Neutrophil (primary cell): ENCODE results near the gene SP3.

Experiments used
- H3K27ac ChIP-seq: fragments of 200-600 bp; sonication (generic); 2 replicates; pipeline ENCODE4 v1.5.1; 2016; ENCODE audit warnings: mild to moderate bottlenecking, moderate library complexity
- H3K27me3 ChIP-seq: fragments of 200-600 bp; sonication (generic); 2 replicates; pipeline ENCODE4 v1.6.0; 2016; ENCODE audit warnings: mild to moderate bottlenecking
- H3K36me3 ChIP-seq: fragments of 200-600 bp; sonication (generic); 2 replicates; pipeline ENCODE4 v1.5.1; 2017
- H3K4me1 ChIP-seq, 2 experiments: fragments of 200-600 bp in 1 of 2; sonication (generic) in 1 of 2; 1 replicate in 1 of 2; 2 replicates in 1 of 2; pipeline versions ENCODE4 v1.5.1 to v1.6.1; 2013 to 2016; ENCODE audit warnings: low read depth in 1 of 2, low read length in 1 of 2, mild to moderate bottlenecking in 1 of 2, moderate library complexity in 1 of 2; ENCODE audit not compliant: control insufficient read depth in 1 of 2, insufficient read depth in 1 of 2
- H3K4me3 ChIP-seq, 2 experiments: fragments of 200-600 bp in 1 of 2; sonication (generic) in 1 of 2; 1 replicate in 1 of 2; 2 replicates in 1 of 2; pipeline ENCODE4 v1.5.1; 2013 to 2016; ENCODE audit warnings: low read depth in 1 of 2, low read length in 1 of 2, mild to moderate bottlenecking in 1 of 2, moderate library complexity in 1 of 2
- H3K9me3 ChIP-seq: fragments of 200-600 bp; sonication (generic); 2 replicates; pipeline ENCODE4 v1.5.1; 2016
- TF ChIP-seq, protein P1 (sequence below): fragments of 200-600 bp; sonication (generic); IDR thresholded peaks from 2 replicates; pipeline ENCODE4 v1.5.1; 2016; ENCODE audit warnings: antibody characterized with exemption

Gene SP3

GRCh38 chr2:174005801-174006419 lies 40.7 kb upstream of the SP3 start:
- no peaks in the 10 kb centered on the region for H3K36me3 ChIP-seq
- H3K4me1 ChIP-seq: peaks cover 12 to 25% of the 10 kb centered on the region in 2 experiments
- H3K4me3 ChIP-seq: no peak overlapping the region
- H3K9me3 ChIP-seq: no peaks in the 10 kb centered on the region
- no peaks in the 10 kb centered on the region for H3K27me3 ChIP-seq
- peak overlapping the region; percentile 2 for H3K27ac ChIP-seq
- TF ChIP-seq, protein P1, sequence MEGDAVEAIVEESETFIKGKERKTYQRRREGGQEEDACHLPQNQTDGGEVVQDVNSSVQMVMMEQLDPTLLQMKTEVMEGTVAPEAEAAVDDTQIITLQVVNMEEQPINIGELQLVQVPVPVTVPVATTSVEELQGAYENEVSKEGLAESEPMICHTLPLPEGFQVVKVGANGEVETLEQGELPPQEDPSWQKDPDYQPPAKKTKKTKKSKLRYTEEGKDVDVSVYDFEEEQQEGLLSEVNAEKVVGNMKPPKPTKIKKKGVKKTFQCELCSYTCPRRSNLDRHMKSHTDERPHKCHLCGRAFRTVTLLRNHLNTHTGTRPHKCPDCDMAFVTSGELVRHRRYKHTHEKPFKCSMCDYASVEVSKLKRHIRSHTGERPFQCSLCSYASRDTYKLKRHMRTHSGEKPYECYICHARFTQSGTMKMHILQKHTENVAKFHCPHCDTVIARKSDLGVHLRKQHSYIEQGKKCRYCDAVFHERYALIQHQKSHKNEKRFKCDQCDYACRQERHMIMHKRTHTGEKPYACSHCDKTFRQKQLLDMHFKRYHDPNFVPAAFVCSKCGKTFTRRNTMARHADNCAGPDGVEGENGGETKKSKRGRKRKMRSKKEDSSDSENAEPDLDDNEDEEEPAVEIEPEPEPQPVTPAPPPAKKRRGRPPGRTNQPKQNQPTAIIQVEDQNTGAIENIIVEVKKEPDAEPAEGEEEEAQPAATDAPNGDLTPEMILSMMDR: no peak

DNA sequence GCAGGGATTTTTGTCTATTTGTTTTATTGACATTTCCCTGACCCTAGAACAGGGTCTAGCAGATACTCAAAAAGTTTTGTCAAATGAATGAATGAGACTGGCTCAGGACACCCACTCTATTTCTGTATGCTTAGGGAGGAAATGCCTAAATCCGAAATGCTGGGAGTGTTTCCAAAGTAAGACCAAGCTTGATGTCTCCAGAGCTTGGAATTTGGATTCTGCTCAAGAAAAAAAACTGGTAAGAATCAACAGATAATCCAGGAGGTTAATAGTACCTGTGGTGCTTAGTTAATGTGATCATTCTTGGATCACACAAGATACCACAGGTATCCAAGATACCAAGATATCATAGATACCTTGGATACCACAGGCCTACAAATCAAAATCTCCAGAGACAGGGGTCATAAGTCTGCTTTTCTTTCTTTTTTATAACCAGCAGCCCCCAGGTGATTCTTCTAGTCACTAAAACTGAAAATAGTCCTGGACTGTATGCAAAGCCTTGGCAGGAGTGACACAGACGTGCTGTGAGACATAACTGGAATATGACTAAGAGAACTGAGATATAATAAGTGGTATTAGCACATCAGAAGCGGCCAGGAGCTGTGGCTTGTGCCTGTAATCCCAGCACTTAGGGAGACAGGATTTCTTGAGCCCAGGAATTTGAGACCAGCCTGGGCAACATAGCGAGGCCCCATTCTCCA lies 39.9 kb upstream of the SP3 start:
- Histone ChIP-seq H3K4me3 (no peak overlapping the region), H3K27ac (no peak overlapping the region), H3K9me3 (no peaks in the 10 kb centered on the region), H3K4me1 (peaks cover 11 to 24% of the 10 kb centered on the region in 2 experiments), H3K36me3 (no peaks in the 10 kb centered on the region), H3K27me3 (no peaks in the 10 kb centered on the region)
- TF ChIP-seq, protein P1: no peak

DNA sequence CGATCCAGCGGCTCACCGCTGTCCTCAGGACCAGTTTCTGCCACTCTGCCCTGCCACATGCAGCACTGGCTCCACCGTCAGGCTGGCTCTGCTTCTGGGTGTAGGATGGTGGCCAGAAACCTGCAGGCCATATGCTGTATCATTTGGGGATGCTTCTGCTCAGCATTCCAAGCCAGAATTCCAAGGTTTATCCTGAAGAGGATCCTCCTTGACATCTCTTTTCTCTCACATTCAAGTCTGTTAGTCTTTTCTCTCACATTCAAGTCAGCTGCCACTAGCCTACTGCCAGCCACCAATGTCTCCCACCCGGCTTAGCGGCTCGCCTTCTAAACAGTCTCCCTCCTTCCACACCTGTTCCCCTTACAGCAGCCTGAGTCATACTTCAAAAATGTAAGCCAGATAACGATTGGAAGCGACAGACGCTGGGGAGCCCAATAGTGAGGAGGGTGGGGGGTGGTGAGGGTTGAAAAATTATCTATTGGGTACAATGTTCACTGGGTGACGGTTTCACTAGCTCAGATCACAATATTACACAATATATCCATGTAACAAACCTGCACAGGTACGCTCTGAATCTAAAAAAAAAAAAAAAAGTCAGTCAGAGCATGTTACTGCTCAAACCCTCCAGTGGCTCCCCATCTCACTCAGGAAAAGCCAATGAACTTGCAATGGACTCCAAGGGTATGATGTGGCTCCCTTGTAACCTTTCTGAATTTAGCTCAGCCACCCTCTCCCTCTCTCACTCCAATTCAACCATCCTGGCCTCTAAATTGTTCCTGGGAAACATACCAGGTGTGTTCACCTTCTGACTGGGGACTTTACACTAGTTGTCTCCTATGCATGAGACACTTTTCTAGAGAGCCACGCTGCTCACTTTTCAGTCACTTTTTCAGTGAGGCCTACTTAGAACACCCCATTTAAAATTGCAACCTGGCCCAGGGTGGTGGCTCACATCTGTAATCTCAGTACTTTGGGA lies 38.8 kb upstream of the SP3 start:
- H3K4me3 ChIP-seq: no peak overlapping the region
- H3K27ac ChIP-seq: no peak overlapping the region
- H3K9me3 ChIP-seq: no peaks in the 10 kb centered on the region
- TF ChIP-seq, protein P1: no peak
- H3K27me3 ChIP-seq: no peaks in the 10 kb centered on the region
- no peaks in the 10 kb centered on the region for H3K36me3 ChIP-seq
- H3K4me1 ChIP-seq: peaks cover 21 to 34% of the 10 kb centered on the region in 2 experiments

DNA sequence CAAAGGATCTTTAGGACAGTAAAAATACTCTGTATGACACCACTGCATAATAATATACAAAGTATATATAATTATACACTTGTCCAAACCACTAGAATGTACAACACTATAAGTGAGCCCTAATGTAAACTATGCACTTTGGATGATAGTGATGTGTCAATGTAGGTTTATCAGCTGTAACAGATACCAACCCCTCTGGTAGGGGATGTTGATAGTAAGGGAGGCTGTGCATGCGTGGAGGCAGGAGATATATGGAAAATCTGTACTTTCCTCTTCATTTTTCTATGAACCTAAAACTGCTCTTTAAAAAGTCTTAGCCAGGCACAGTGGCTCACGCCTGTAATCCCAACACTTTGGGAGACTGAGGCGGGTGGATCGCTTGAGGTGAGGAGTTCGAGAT lies 37.5 kb upstream of the SP3 start:
- Histone ChIP-seq H3K9me3 (no peaks in the 10 kb centered on the region), H3K4me3 (no peak overlapping the region), H3K36me3 (no peaks in the 10 kb centered on the region), H3K27me3 (no peaks in the 10 kb centered on the region), H3K4me1 (peaks cover 34 to 45% of the 10 kb centered on the region in 2 experiments), H3K27ac (no peak overlapping the region)
- TF ChIP-seq, protein P1: no peak

DNA sequence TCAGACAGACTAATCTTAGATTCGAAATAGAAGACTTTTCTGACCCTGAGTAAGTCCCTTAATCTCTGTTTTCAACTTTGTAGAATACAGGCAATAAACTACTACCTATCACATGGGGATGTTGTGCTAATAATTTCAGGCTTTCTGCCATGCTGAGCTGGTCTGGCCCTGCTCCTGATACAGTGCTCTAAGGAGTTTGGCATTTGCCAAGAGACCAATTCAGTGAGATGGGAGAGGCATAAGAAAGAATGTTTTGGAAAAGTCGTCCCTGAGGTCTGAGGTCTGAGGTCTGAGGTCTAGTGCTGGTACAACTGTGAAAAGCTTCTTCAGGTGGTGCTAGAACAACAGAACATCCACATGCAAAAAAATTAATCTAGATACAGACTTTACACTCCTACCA lies 35.9 kb upstream of the SP3 start:
- Histone ChIP-seq H3K4me3 (no peak overlapping the region), H3K27me3 (no peaks in the 10 kb centered on the region), H3K4me1 (peaks cover 41 to 46% of the 10 kb centered on the region in 2 experiments), H3K36me3 (no peaks in the 10 kb centered on the region), H3K9me3 (no peaks in the 10 kb centered on the region), H3K27ac (no peak overlapping the region)
- TF ChIP-seq, protein P1: no peak
